Right renal pelvis (tissue), 4 donors: Measurements from ENCODE around the gene SUSD3. TPM values are rescaled to one million over a fixed set of nuclear protein-coding genes. Genes with fewer than 3 reads are reported as not detected.

Source experiments
- DNase-seq, 4 donors: peaks; one replicate each; pipeline ENCODE4 v3.0.0-alpha.2; 2013; ENCODE audit warnings: low read depth in 4 of 4, low spot score in 3 of 4, missing footprints in 1 of 4
- polyA plus RNA-seq, 4 donors: library from polyadenylated mRNA; unstranded; fragments of 120-200 nt; gene quantifications; one replicate each; pipeline ENCODE4 v1.2.1, GENCODE V29; 2013; ENCODE audit not compliant: insufficient read length in 4 of 4

SUSD3 gene
- polyA plus RNA-seq, 4 donors, result 7.3 to 12.0 (median 8.5) TPM

GRCh38 chr9:93121316-93122241, 63.1 kb downstream of the SUSD3 start:
- no peak for DNase-seq

GRCh38 chr9:93122721-93123221, 64.3 kb downstream of the SUSD3 start:
- no peak for DNase-seq

- DNase-seq, result no peak
Observed at GRCh38 chr9:93123561-93124283, 65.2 kb downstream of the SUSD3 start.

- no peak for DNase-seq
Observed at GRCh38 chr9:93124793-93125192, 66.3 kb downstream of the SUSD3 start.

DNA sequence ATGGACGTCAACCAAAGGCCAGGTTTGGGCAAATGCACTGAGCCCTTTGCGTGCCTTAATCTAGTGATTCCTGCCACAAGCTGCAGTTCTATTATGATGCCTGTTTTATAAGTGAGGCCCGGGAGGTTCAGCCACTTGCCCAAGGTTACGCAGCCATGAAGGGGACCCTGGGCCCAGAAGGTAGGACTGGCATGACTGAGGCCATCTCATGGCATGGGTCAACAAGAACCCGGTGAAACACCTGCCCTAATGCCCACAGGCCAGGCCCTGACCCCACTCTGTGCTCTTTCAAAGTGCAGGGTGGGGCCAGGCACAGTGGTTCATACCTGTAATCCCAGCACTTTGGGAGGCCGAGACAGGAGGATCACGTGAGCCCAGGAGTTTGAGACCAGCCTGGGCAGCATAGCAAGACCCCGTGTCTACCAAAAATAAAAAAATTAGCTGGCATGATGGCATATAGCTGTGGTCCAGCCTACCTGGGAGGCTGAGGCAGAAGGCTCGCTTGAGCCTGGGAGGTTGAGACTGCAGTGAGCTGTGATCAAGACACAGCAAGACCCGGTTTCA, 66.9 kb downstream of the SUSD3 start:
- DNase-seq, result no peak

- DNase-seq, result no peak
Observed at GRCh38 chr9:93126151-93126781, 67.8 kb downstream of the SUSD3 start.

DNA sequence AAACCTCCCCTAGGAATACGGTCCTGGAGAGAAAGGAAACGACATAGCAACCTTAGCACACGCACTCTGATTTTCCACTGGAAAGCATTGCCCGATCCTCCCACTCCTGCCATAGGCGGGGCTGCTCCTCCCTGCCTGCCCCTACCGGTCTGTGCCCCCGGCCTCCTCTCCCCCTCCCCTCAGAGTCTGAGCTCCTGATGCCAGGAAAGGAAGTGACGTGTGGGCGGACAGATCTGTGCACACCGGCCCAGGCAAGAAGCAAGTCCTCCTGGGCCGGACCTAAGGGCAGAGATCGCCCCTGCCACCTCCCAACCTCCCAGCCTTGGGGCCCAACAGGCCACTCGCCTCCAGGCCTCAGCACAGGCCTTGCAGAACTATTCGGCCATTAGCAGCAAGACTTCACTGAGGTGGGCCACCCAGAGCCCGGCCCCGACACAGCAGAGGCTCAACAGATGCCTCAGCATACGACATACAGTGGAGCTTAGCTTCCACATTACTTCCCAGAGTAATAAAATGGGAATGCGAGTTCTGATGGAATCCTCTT, 68.4 kb downstream of the SUSD3 start:
- DNase-seq, result peak in 1 of 4 donors; percentile 54

DNA sequence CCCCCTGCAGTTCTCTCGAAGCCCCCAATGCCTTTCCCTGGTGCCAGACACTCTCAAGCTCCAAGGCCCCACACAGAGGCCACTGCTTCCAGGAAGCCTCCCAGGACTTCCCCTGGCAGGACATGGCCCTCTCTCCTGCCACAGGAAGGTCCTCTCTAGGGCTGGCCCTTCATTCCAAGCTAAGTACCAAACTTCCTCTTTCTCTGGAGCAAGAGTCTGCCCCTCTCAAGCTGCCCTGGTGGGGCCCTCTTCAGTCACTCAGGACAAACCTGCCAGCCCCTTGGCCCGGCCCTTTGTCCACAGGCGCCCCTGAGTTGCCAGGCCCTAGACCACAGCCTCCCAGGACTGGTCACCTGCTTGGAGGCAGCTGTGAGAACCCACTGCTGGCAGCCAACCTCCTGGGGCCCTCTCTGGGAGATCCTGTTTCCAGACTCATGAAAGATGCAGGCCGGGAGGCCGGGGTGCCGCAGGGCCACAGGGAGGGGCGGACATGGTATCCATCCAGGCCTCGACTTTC, 69.0 kb downstream of the SUSD3 start:
- DNase-seq, result no peak

DNA sequence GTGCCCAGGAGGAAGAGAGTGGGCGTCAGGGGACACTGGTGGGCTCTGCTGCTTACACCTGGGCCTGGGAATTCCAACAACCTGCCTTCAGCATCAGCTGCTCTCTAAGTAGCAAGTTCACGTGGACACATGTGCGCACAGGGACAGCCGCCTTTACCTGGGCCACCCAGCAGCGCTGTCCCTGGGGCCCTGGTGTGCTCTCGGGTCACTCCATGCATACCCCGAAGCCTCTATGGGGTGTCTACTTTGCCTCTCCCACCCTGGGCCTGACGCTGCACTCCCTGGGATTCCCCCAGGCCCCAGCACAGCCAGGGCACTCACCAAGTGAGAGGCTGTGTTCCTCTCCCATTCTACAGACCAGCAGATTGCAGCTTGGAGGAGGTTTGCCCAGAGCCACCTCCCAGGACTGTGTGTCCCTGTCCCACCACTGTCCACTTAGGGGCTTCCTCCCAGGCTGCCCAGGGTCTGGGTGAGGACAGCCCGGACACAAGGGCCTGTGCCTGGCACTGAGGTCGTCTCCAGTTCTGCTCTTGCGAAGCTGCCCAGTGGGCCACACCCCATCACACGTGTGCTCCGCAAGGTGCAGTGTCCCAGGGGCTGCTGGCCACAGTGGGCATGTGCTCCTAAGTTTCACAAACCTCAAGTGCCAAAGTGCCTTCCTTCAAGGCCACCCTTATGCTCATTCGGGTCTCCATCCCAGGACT, 69.7 kb downstream of the SUSD3 start:
- no peak for DNase-seq

- no peak for DNase-seq
Observed at GRCh38 chr9:93128715-93129224, 70.3 kb downstream of the SUSD3 start.

- DNase-seq, result no peak
Observed at GRCh38 chr9:93129286-93129685, 70.8 kb downstream of the SUSD3 start.

GRCh38 chr9:93129691-93130500, 71.4 kb downstream of the SUSD3 start:
- DNase-seq, result no peak

DNA sequence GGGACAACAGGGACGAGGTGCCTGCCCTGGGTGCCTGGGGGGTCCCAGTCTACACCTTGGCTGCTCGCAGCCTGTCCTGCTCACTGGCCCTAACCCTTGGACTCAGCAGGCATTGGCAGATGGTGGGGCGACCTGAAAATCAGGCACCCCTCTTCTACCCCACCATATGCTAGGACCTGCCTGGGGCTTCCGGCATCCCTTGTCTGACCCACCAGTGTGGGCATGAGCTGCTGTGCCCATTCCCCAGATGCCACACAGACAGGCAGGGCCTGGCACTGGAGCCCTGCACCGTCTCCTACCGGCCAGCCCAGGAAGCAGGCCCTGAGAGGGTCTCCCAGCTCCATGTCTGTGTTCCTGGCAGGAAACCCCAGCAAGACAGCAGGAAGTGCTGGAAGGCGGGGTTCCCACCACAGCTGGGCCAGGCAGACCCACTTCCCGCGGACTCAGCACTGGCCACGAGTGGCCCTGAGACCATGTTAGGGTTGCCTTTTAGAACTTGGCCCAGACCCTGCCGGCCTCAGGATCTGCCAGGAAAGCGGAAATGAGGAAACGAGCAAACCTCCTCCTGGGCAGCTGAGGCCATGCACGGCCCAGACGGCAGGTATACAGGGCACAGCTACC, 72.5 kb downstream of the SUSD3 start:
- no peak for DNase-seq

DNA sequence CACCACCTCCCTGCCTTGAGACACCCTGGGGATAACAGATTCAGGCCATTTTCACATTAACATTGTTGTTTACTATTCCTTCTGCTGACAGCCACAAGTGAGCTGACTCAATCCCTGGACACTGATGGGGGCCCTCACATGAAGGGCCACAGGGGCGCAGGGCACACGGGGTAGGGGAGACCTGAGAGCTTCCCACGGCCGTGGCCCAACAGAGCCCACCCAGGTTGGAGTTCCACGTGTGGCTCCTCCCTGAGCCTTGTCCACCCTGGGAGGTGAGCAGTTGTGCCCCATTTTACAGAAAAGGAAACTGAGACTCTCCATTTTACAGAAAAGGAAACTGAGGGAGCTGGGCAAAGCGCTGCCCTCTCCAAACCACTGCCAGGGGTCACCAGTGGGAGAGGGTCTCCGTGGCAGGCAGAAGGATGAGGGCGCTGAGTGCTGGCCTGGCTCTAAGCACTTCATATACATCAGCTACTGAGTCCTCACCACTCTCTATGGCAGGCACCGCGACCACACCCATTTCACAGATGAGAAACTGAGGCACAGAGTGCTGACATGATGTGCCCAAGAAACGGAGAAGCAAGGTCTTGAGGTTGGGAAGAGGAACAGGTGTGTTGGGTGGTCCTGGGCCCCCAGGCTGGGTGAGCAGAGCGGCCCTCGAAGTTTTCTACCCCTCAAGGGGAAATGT, 73.2 kb downstream of the SUSD3 start:
- DNase-seq, result no peak

DNA sequence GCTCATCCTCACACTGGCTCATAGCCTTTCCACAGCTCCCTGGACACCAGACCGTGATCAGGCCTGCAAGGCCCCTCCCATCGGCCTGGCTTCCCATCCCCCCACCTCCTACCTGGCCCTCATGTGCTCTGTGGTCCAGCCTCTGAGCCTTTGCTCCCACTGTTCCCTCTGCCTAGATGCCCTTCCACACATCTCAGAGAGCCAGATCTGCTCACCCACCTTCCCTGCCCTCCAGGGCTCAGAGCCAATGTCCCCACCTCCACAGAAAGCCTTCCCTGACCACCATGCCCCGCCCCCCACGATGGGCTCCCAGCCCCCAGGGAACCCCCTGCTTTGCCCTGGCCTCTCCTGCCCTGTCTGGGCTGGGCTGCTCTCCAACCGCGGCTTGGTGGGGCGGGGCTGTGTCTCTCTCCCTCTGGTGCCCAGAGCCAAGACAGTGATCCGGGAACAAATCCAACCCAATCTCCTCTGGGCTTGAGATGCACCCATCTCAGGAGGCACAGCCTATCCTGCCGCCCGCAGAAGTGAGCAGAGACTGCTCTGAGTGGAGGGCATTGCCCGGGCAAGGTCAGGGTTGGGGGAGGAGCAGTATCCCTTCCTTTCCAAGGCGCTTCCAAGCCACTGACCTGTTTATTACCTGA, 73.9 kb downstream of the SUSD3 start:
- DNase-seq, result no peak

DNA sequence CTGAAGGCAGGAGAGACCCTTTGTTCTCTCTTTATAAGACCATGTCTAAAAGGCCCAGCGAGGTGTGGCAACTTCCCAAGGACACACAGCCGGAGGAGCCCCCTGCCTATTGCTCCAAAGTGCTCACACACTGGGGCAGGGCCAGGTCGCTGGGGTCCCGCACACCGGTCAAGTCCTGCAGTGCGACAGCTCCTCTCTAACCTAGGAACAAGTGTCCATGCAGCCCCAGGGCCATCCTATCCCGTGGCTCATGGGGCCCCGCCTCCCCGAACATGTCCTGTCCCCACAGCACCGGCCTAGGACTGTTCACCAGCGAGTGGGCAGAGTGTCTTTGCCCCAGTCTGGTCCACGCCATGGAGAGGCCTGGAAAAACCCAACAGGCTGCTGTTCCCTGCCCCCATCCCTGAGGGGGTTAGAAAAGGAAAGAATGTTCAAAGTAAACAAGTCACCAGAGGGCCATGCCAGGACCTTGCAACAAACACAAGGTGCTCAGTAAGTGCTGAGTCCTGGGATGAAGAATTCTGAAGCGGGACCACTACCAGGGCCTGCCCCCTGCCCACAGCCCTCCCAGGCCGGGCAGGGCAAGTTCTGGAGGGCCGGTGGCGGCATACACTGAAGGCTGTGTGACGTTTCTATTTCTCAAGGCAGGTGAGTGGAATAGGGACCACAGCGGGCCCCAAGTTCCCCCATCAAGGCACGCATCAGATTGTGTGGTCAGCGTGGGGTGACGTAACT, 74.6 kb downstream of the SUSD3 start:
- no peak for DNase-seq

GRCh38 chr9:93133681-93134014, 75.1 kb downstream of the SUSD3 start:
- DNase-seq, result peak in 1 of 4 donors; percentile 48
